Stimulated activated CD8-positive, alpha-beta memory T cell treated with anti-CD3 and anti-CD28 coated beads, Interleukin-7, amount 100 ng/mL, for 1 hour (primary cell): Measurements from ENCODE around the gene MAPK8IP2.
"Not testable (repeated sequence)": the region's sequence is repeated elsewhere in the genome, so short reads cannot be mapped to it uniquely, and the experiment has no call there.

Experiments
- DNase-seq, 2 donors: peaks; one replicate each; pipeline ENCODE4 v3.0.0-alpha.2; 2020; ENCODE audit warnings: low read depth in 2 of 2

MAPK8IP2 gene

DNA sequence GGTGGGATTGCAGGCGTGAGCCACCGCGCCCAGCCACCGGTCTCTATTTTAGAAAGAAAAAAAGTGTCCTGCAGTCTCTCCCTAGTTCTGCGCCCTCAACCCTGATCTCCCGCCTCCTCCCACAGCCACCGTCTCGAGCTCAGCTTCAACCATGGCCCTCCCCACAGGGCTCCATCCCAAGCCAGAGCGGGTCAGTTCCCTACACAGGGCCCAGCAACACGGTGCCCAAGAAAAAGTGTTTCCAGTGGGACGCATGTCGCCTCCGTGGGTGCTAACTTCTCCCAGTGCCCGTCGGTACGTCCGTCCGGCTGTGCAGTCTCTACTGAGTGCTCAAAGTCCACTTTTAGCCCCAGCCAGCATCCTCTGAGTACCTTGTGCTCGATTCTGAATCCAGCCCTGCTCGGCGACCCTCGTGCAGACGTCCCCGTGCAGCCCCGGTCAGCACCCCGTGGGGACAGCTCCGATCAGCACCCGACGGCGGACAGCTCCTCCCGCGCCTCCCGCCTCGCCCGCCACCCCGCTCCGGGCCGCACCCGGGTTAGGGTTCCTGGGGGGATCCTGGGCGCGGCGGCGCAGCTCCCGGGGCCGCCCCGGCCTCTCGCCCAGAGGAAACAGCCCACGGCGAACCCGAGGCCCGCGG lies 657 bp upstream of the MAPK8IP2 start:
- DNase-seq, result no peak

DNA sequence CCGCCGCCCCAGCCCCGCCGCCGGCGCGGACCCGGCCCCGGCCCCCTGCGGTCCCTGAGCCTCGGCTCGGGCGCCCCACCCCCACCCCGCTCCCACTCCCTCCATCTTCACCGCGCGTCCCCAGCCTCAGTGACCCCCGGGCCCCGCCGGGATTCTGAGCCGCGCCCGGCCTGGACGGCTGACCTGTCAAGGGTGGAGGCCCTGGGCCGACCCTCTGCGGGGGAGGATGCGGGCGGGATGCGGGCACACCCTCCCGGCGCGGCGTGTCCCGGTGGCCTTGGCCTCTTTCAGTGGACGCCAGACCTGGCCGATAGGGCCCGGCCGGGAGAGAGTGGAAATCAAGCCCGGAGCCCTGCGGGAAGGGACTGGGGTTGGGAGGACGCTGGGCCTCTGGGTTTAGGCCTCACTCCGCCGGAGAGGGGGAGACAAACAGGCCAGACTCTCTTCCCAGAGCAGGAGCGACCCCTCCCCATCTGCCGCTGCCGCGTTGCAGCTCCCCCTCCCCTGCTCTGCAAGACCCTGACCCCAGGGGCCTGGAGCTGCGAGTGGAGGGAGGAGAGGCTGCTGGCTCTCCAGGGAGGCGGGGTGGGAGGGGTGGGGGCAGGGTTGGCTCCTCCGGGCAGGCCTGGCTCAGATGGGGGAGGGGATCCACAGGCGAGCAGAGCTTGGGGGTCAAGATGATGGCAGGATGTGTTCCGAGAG lies 525 bp downstream of the MAPK8IP2 start:
- DNase-seq, result no peak

DNA sequence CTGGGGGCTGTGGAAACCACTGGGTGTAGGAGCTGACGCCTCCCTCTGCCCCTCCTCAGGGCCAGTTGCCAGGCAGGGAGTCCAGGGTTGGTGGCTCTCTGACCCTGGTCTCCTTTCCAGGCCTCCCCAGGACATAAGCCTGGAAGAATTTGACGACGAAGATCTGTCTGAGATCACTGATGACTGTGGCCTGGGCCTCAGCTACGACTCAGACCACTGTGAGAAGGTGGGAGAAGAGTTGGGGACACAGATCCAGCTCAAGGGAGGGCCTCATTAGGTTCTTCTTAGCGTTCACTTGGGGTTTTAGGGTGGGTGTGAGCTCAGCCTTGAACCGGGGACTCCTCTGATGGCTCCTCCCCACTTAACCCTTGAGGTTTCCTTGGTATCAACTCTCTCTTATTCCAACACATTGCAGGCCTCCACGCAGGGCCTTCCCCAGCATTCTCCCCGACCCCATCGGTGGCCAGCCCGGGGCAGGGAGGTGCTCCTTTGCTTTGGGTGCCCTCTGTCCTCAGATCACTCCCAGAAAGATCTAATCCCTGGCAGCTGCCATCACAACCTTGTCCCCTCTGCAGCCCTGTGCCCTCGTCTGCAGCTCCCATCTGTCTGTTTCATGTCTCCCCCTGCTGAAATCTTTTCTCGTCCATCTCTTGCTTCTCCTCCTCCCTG lies 1.2 kb downstream of the MAPK8IP2 start:
- DNase-seq, result no peak

DNA sequence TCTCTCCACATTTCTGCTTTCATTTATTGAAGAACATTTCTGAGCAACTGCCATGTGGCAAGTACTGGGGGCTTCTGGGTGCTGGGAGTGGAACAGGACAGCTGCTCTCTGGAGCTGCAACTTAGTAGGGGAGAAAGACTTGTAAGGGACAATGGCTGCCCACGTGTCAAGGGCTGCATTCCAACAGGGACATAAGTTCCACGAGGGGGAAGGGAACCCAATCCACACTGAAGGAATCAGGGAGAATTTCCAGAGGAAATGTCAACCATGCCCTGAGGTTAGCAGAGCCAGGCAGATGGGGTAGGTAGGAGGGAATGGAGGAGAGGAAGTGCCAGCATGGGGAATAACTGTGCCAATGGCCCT lies 1.7 kb downstream of the MAPK8IP2 start:
- DNase-seq, result no peak

DNA sequence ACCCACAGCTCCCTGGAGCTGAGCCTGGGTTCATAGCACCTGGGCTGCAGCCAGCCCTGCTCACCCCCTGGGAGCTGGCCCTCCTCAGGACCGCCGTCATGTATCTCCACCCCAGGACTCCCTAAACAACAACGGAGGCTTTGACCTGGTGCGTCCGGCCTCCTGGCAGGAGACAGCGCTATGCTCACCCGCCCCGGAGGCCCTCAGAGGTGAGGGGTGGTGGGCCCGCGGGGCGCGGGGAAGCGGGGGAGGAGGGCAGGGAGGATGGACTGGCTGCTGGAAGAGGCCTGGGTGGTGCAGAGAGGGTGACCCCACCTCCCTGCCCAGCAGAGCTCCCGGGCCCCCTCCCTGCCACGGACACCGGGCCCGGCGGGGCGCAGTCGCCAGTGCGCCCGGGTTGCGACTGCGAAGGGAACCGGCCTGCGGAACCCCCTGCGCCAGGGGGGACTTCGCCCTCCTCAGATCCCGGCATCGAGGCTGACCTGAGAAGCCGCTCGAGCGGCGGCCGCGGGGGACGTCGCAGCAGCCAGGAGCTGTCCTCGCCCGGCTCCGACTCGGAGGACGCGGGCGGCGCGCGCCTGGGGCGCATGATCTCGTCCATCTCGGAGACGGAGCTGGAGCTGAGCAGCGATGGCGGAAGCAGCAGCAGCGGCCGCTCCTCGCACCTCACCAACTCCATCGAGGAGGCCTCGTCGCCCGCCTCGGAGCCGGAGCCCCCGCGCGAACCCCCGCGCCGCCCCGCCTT lies 3.1 kb downstream of the MAPK8IP2 start:
- no peak for DNase-seq

DNA sequence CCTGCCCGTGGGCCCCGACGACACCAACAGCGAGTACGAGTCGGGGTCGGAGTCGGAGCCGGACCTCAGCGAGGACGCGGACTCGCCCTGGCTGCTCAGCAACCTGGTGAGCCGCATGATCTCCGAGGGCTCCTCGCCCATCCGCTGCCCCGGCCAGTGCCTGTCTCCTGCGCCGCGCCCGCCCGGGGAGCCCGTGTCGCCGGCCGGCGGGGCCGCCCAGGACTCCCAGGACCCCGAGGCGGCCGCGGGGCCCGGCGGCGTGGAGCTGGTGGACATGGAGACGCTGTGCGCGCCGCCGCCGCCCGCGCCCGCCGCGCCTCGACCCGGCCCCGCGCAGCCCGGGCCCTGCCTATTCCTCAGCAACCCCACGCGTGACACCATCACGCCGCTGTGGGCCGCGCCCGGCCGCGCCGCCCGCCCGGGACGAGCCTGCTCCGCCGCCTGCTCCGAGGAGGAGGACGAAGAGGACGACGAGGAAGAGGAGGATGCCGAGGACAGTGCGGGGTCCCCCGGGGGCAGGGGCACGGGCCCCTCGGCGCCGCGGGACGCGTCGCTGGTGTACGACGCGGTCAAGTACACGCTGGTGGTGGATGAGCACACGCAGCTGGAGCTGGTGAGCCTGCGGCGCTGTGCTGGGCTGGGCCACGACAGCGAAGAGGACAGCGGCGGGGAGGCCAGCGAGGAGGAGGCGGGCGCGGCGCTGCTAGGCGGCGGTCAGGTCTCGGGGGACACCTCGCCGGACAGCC lies 3.8 kb downstream of the MAPK8IP2 start:
- no peak for DNase-seq

DNA sequence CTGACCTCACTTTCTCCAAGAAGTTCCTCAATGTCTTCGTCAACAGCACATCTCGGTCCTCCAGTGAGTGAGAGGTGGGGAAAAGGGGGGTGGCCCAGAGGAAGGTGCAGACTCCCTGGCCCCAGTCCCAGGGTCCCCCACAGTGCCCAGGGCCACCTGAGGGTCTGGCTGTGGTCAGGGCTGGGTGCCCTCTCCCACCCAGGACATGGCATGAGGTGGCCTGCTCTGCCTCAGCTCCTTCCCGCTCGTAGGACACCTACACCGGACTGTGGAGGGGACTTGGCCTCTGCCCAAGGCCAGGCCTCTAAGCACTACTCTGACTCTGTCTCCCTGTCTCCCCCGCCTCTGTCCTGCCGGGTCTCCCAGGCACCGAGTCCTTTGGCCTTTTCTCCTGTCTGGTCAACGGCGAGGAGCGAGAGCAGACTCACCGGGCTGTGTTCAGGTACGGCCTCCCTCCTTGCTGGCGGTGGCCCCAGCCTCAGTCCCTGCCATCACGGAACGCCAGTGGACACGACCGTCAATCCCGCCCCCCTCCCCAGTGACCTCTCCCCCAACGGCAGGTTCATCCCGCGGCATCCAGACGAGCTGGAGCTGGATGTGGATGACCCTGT lies 4.5 kb downstream of the MAPK8IP2 start:
- DNase-seq, result no peak

DNA sequence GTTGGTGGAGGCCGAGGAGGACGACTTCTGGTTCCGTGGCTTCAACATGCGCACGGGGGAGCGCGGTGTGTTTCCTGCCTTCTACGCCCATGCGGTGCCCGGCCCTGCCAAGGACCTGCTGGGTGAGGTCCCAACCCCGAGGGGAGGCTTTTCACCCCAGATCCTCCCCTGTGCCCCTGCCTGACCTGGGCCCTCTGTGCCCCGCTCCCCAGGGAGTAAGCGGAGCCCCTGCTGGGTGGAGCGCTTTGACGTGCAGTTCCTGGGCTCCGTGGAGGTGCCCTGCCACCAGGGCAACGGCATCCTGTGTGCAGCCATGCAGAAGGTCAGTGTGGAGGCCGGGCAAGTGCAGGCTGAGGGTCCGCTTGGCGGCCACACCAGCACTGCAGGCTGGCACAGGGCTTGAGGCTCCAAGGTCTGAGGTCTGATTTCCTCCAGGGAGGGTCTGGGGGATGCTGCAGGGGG lies 5.1 kb downstream of the MAPK8IP2 start:
- no peak for DNase-seq

DNA sequence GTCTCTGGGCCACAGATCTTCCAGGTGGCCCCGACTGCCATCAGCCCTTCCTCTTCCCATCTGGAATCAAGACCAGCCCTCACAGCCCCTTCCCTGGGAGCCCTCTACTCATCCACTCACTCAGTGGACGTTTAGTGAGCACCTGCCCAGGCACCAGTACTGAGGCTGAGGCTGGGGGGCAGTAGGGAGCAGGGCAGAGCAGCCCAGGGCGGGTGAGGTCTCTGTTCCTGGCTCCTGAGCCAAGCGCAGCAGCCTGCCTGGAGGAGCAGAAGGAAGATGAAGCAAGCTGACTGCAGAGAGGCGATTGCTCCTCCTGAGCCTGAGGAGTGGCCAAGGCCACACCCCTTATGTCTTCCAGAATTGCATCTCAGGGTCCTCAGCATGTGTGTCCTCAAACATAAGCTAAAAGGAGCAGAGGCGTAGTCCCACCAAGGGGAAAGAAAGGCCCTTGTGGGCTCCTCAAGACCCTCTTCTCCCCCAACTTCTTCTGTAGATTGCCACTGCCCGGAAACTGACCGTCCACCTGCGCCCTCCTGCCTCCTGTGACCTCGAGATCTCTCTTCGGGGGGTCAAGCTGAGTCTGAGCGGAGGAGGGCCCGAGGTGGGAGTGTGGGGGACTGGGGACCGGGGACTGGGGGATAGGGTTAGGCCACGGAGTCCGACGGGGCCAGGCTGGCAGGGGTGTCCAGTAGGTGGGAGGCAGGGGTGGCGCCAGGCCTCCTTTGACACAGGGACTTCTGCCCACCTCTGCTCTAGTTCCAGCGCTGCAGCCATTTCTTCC lies 5.8 kb downstream of the MAPK8IP2 start:
- no peak for DNase-seq

DNA sequence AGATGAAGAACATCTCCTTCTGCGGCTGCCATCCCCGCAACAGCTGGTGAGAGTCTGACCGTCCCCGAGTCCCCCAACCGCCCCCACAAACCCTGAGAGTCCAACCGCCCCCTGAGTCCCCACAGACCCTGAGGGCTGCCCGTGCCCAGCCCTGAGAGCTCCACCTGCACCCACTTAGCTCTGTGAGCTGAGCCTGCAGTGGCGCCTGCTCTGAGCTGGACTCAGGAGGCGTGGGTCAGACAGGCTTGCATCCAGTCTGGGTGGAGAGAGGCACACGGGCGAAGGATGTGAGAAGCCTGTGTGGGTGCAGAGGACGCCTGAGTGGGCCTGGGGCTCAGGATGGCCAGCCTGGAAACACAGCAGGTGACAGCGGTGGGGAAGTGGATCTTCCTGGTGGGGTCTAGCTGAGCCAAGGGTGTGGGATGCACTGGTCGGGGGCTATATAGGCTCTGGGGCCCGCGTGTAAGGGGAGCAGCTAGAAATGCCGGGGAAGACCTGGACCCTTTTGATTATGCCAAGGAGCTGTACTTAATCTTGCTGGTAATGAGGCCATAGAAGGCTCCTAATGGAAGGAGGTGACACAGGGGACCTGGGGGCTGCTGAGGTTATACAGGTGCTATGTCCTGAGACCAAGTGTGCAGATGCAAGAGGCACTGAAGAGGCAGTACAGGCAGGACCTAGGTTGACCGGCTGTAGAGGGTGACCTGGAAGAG lies 6.5 kb downstream of the MAPK8IP2 start:
- DNase-seq, result no peak

DNA sequence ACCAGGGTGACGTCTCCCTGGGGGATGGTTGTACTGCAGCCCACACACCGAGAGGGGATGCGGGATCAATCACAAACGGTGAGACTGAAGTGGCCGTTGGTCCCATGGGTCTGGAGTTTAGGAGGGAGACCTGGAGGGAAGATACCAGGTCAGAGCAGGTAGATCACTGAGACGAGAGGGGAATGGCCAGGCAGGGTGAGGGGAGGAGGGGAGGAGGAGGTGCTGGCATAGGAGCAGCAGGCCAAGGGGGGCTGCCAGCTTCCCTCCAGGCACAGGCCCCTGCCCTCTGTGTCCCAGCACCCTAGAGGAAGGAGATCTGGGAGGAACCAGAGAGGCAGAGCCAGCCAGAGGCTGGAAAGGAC lies 7.0 kb downstream of the MAPK8IP2 start:
- DNase-seq, result no peak

DNA sequence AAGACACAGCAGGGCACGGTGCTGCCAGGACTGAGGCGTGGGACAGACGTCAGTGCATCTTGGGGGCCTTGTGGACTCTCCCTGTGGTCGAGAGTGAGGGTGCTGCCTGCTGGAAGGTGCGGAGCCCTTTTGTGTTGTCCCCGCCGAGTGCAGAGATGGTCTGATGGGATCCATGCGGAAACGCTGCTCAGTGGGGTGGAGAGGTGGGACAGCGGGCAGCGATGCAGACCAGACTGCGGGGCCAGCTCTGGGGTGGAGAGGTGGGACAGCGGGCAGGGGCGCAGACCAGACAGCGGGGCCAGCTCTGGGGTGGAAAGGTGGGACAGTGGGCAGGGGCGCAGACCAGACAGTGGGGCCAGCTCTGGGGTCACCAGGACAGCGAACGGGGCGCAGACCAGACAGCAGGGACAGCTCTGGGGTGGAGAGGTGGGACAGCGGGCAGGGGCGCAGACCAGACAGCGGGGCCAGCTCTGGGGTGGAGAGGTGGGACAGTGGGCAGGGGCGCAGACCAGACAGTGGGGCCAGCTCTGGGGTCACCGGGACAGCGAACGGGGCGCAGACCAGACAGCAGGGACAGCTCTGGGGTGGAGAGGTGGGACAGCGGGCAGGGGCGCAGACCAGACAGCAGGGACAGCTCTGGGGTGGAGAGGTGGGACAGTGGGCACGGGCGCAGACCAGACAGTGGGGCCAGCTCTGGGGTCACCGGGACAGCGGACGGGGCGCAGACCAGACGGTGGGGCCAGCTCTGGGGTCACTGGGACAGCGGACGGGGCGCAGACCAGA lies 7.7 kb downstream of the MAPK8IP2 start:
- not testable (repeated sequence) for DNase-seq

DNA sequence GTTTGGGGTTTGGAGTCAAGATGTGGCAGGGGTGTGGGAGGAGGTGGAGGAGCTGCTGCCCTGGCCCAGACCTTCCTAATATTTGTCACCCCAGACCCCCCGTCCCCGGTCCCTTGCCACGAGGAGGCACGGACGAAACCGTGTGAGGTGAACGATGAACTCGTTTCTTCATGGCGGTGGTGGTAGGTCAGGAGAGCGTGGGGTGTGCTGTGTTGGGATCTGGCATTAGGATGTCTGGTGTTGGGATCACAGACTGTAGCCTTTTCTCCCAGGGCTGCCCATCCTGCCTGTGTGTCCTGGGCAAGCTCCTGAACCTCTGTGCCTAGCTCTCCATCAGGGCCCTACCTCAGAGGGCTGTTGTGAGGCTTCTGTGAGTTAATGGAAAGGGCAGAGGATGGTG lies 8.4 kb downstream of the MAPK8IP2 start:
- DNase-seq, result no peak

DNA sequence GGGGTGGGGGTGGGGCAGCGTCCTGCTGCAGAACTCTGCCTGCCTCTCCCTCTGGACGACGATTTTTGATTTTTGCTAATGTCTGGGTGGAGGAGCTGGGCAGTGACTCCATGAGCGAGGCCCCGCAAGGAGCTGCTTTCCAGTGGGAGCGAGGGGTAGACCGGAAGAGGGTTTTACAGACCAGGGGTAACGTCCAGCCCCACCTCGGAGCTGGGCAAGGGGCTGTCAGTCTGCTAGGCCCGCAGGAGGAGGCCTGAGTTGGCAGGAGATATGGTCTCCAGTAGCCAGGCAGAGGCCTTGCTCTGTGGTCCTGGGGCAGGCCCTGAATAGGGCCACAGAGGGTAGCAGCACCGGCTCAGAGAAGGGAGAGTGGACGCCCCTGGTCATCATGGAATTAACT lies 9.0 kb downstream of the MAPK8IP2 start:
- DNase-seq, result no peak

DNA sequence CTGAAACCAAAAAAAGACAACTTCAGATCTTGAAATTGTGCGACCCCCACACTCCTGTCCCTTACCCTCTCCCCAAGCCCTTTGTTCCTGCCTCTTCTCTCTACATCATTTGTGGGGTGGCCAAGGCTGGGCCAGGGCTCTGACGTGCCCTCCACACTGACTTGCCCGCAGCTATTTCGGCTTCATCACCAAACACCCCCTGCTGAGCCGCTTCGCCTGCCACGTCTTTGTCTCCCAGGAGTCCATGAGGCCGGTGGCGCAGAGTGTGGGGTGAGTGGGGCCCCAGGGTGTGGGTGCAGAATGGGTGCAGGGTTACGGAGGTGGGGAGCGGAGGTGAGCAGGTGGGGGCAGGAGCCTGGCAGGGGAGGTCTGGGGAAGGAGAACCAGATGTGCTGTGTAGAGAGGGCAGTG lies 9.5 kb downstream of the MAPK8IP2 start:
- no peak for DNase-seq

DNA sequence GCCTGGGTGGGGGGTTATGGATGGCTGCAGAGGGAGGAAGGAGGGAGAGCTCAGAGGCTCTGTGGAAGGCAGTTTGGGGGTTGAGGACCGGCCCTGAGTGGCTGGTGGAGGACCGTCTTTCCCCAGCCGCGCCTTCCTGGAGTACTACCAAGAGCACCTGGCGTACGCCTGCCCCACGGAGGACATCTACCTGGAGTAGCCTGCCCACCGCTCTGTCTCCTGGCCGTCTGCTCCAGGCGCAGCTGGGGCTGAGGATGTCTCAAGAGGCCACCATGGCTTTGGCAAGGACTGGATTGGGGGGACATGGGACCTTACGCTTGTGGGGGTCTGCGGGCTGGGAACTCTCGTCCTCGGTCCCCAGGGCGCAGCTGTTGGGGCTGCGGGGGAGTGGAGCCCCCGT lies 10.0 kb downstream of the MAPK8IP2 start:
- DNase-seq, result no peak

DNA sequence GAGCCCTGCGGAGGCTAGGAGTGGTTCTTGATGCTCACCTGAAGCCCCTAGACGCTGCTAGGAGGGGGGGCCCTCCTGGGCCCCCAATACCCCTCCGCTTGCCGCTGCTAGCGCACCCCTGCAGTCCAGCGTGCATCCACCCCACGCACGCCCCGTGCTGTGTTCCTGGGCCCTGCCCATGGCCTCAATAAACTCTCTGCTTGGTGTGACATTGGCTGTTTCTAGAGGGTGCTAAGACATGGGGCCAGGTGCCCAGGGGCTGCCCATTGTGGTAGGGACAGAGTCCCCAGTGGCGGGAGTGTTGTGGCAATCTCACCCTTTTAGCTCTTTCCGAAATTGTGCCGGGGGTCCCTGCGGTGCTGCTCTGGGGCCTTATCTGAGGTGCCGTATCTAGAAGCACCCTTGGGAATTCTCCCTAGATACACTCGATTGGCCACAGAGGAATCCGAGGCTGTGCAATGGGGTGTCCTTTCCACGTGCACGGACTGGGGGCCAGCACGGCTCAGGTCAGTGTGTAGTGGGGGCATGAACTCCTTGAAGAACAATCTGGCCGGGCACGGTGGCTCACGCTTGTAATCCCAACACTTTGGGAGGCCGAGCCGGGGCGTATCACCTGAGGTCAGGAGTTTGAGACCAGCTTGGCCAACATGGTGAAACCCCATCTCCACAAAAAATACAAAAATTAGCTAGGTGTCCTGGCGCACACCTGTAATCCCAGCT lies 10.9 kb downstream of the MAPK8IP2 start:
- DNase-seq, result no peak

DNA sequence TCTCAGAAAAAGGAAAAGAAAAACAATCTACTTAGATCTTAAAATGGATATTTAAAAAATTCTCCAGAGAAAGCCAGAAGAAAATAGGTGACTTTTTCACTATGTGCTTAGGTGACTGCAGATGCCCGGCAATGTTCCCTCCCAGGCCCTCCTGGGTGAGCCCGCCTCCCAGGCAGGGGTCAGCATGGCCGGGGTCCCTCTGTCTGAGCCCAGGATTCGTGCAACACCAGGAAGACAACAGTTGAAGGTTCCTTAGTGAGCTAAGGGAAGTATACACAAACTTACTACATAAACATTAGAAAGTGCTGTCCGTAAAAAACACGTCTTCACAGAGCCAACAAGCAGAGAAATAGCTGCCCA lies 11.6 kb downstream of the MAPK8IP2 start:
- DNase-seq, result no peak
